ENCODE results near the gene TRIM2. TPM values are rescaled to one million over a fixed set of nuclear protein-coding genes. Genes with fewer than 3 reads are reported as not detected.
A peak's percentile ranks its signal among the peaks of the same experiment; 100 is the strongest.

The TRIM2 gene
- total and polyA plus RNA-seq, 8 donors: 49.6 to 88.2 (median 77.7) TPM

- Histone ChIP-seq H3K27ac (peak overlapping the region in 1 of 2 donors; percentile 2), H3K9me3 (peaks cover 0 to 9% of the 10 kb centered on the region in 2 donors), H3K4me3 (no peak overlapping the region), H3K36me3 (peaks cover 0 to 13% of the 10 kb centered on the region in 2 donors), H3K27me3 (no peaks in the 10 kb centered on the region), H3K4me1 (peaks cover 0 to 16% of the 10 kb centered on the region in 2 donors)
- peak; percentile 60 for ATAC-seq
- peak in 3 of 4 donors; percentile 43 to 89 (median 79) for DNase-seq
- TF ChIP-seq CTCF (IDR thresholded peaks at IDR 0.05): no peak
- intact Hi-C loops (cut with DNase I): no loop called here
Observed at GRCh38 chr4:153296040-153296823, 92.0 kb downstream of the TRIM2 start.

GRCh38 chr4:153297116-153297515 is 92.9 kb downstream of the TRIM2 start:
- H3K36me3 ChIP-seq: peaks cover 0 to 13% of the 10 kb centered on the region in 2 donors
- no peak for TF ChIP-seq CTCF (IDR thresholded peaks at IDR 0.05)
- intact Hi-C loops (cut with DNase I): no loop called here
- no peak overlapping the region for H3K27ac ChIP-seq
- DNase-seq (peak in 1 of 4 donors; percentile 42), ATAC-seq (peak; percentile 74)
- peaks cover 0 to 9% of the 10 kb centered on the region in 2 donors for H3K9me3 ChIP-seq
- peaks cover 0 to 16% of the 10 kb centered on the region in 2 donors for H3K4me1 ChIP-seq
- no peaks in the 10 kb centered on the region for H3K27me3 ChIP-seq
- no peak overlapping the region for H3K4me3 ChIP-seq

GRCh38 chr4:153310793-153311192 is 106.5 kb downstream of the TRIM2 start:
- Histone ChIP-seq H3K27me3 (no peaks in the 10 kb centered on the region), H3K4me3 (no peak overlapping the region), H3K36me3 (no peaks in the 10 kb centered on the region), H3K27ac (no peak overlapping the region), H3K9me3 (no peaks in the 10 kb centered on the region), H3K4me1 (no peaks in the 10 kb centered on the region)
- intact Hi-C loops (cut with DNase I): no loop called here
- ATAC-seq (no peak), DNase-seq (no peak)
- no peak for TF ChIP-seq CTCF (IDR thresholded peaks at IDR 0.05)

GRCh38 chr4:153314915-153315314 is 110.7 kb downstream of the TRIM2 start:
- no peak overlapping the region for H3K4me3 ChIP-seq
- no peaks in the 10 kb centered on the region for H3K9me3 ChIP-seq
- intact Hi-C loops (cut with DNase I): loop anchor here in 1 of 2 donors (5.0 kb wide), 1 partner anchor 173 kb away; no protein-coding TSS in a partner anchor
- H3K27me3 ChIP-seq: no peaks in the 10 kb centered on the region
- H3K36me3 ChIP-seq: peaks cover 0 to 3% of the 10 kb centered on the region in 2 donors
- H3K4me1 ChIP-seq: no peaks in the 10 kb centered on the region
- no peak for DNase-seq
- no peak overlapping the region for H3K27ac ChIP-seq
- TF ChIP-seq CTCF (IDR thresholded peaks at IDR 0.05): no peak
- no peak for ATAC-seq

- peak; percentile 56 to 63 for TF ChIP-seq CTCF (IDR thresholded peaks at IDR 0.05)
- ATAC-seq (peak; percentile 92), DNase-seq (peak in 2 of 4 donors; percentile 42 to 61)
- no peak overlapping the region for H3K4me3 ChIP-seq
- H3K4me1 ChIP-seq: no peaks in the 10 kb centered on the region
- H3K36me3 ChIP-seq: peaks cover 0 to 3% of the 10 kb centered on the region in 2 donors
- H3K9me3 ChIP-seq: no peaks in the 10 kb centered on the region
- no peak overlapping the region for H3K27ac ChIP-seq
- H3K27me3 ChIP-seq: no peaks in the 10 kb centered on the region
- intact Hi-C loops (cut with DNase I): loop anchor here in 1 of 2 donors (5.0 kb wide), 1 partner anchor 177 kb away; no protein-coding TSS in a partner anchor
Observed at GRCh38 chr4:153318696-153319320, 114.6 kb downstream of the TRIM2 start.
